SJCRH30 (cell line): ENCODE measurements around the gene PAPPA2. TPM values are rescaled to one million over a fixed set of nuclear protein-coding genes. Genes with fewer than 3 reads are reported as not detected.

Source experiments
- DNase-seq, 2 experiments: peaks; one replicate each; pipeline ENCODE4 v3.0.0-alpha.2; 2015 to 2020
- H3K27ac ChIP-seq: fragments of 250-450 bp; sonication (Bioruptor Pico); 2 replicates; pipeline ENCODE4 v1.5.1; 2020; ENCODE audit warnings: mild to moderate bottlenecking, moderate library complexity
- H3K27me3 ChIP-seq: fragments of 250-450 bp; sonication (Bioruptor Pico); 2 replicates; pipeline ENCODE4 v1.5.1; 2020; ENCODE audit warnings: mild to moderate bottlenecking, moderate library complexity
- H3K36me3 ChIP-seq: fragments of 250-450 bp; sonication (Bioruptor Pico); 2 replicates; pipeline ENCODE4 v1.5.1; 2020; ENCODE audit warnings: mild to moderate bottlenecking, moderate library complexity
- H3K4me1 ChIP-seq: fragments of 250-450 bp; sonication (Bioruptor Pico); 2 replicates; pipeline ENCODE4 v1.5.1; 2020; ENCODE audit warnings: mild to moderate bottlenecking, moderate library complexity
- H3K4me3 ChIP-seq: fragments of 250-450 bp; sonication (Bioruptor Pico); 2 replicates; pipeline ENCODE4 v1.5.1; 2020; ENCODE audit warnings: mild to moderate bottlenecking, moderate library complexity
- H3K9me3 ChIP-seq: fragments of 250-450 bp; sonication (Bioruptor Pico); replicated peaks from 2 replicates; pipeline ENCODE4 v1.5.1; 2020; ENCODE audit warnings: mild to moderate bottlenecking, moderate library complexity
- total RNA-seq: library from RNA; depleted of rRNA; stranded (reverse); fragments of >200 nt; shearing (Covaris generic); gene quantifications from 2 replicates; pipeline ENCODE4 v1.2.3, GENCODE V29; 2014

The PAPPA2 gene
- total RNA-seq, 1 experiment from 2014 or later, result 0.04 TPM

- H3K36me3 ChIP-seq, result no peaks in the 10 kb centered on the region
- no peak for DNase-seq
Measured at GRCh38 chr1:176529395-176530090, 66.6 kb downstream of the PAPPA2 start.

GRCh38 chr1:176531036-176531435, 68.1 kb downstream of the PAPPA2 start:
- Histone ChIP-seq H3K4me3 (no peak overlapping the region), H3K36me3 (no peaks in the 10 kb centered on the region), H3K27me3 (no peaks in the 10 kb centered on the region; the same call in 1 of the 2 replicates), H3K4me1 (no peaks in the 10 kb centered on the region), H3K9me3 (no peaks in the 10 kb centered on the region), H3K27ac (no peak overlapping the region)
- DNase-seq, result no peak

More at GRCh38 chr1:176529395-176530090, 66.6 kb downstream of the PAPPA2 start:
- H3K27ac ChIP-seq, result no peak overlapping the region
- no peaks in the 10 kb centered on the region; the same call in 1 of the 2 replicates for H3K27me3 ChIP-seq
- no peaks in the 10 kb centered on the region for H3K4me1 ChIP-seq
- no peak overlapping the region for H3K4me3 ChIP-seq
- H3K9me3 ChIP-seq, result no peaks in the 10 kb centered on the region

DNA sequence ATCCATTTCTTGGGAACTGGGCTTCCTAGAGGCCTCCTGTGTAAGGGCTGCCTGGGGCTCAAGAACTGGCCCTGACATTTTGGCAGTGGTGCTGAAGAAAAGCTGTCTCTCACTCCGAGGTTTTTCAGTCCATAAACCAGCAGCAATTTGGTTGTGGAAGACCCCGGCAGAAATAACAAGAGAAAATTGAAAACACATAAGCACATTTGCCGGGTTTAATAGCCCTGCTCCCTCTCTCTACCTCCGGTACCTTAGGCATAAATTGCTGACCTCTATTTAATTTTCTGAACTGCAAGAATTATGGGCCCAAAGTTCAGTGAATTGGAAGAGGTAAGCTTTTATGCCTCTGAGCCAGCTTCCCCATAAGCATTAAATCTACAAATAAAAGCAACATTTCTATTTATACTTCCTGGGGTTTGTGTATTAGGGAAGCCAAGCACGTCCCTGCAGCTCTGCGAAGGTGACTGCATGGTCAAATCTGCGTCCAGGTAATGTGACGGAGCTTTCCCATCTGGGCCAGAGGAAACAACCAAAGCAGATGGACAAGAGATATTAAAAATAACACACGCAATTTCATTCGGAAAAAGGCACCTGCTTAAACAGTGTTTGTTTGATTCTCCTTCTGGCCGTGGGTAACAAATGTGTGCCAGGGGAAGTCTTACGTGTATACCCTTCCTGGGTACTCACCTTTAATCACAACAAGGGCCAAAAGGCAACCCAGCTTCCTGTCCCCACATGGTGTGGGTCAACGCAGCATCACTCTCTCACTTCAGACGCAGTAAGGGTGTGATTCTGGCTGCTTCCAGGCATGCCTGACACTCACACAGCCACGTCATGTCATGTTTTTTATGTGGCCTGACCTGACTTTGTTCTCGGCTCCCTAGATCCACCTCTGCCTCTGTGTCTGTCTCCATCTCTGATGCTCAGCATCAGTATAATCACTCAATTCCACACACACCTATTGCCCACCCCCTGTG, 69.2 kb downstream of the PAPPA2 start:
- no peak for DNase-seq

DNA sequence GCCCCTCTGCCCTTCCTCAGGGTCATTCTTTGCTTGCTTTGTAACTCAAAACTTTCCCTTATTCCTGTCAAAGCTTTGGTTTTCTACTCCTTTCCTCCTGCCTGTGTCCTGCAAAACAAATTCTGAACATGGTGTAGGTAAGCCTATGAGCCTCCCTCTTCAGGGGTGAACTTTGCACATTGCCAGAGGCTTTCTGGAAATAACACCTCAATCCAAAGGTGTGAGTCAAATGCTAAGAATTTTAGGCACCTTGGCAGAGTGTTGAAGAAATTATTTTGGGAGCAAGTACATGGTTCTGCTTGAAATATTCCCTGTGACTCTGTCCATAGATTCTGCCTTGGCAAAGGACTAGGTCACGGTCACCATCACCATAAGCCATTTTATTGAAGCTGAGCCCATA, 70.0 kb downstream of the PAPPA2 start:
- Histone ChIP-seq H3K36me3 (no peaks in the 10 kb centered on the region), H3K27ac (no peak overlapping the region), H3K27me3 (no peaks in the 10 kb centered on the region; the same call in 1 of the 2 replicates), H3K4me1 (no peaks in the 10 kb centered on the region), H3K9me3 (no peaks in the 10 kb centered on the region), H3K4me3 (no peak overlapping the region)
- no peak for DNase-seq

More for the DNA sequence above, 69.2 kb downstream of the PAPPA2 start:
- H3K9me3 ChIP-seq, result no peaks in the 10 kb centered on the region
- no peaks in the 10 kb centered on the region; the same call in 1 of the 2 replicates for H3K27me3 ChIP-seq
- H3K4me1 ChIP-seq, result no peaks in the 10 kb centered on the region
- H3K4me3 ChIP-seq, result no peak overlapping the region
- H3K36me3 ChIP-seq, result no peaks in the 10 kb centered on the region
- H3K27ac ChIP-seq, result no peak overlapping the region

DNA sequence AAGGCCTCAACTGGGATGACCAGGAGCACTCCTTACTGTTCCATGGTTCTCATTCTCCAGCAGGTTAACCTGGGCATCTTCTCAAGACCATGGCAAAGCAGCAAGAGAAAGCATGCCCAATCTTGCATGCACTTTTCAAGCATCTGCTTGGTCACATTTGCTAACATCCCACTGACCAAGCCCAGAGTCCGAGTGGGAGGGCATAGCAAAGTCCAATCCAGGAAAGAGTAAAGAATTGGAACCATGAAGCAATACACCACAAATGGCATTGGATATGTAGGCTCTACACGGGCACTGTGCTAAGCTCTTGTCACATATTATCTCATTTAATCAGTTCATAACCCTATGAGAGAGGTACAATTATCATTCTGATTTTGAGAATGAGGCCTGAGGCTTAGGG, 73.6 kb downstream of the PAPPA2 start:
- no peaks in the 10 kb centered on the region for H3K9me3 ChIP-seq
- DNase-seq, result no peak
- no peak overlapping the region for H3K27ac ChIP-seq
- no peak overlapping the region for H3K4me3 ChIP-seq
- no peaks in the 10 kb centered on the region; the same call in 1 of the 2 replicates for H3K27me3 ChIP-seq
- H3K4me1 ChIP-seq, result no peaks in the 10 kb centered on the region
- no peaks in the 10 kb centered on the region for H3K36me3 ChIP-seq

DNA sequence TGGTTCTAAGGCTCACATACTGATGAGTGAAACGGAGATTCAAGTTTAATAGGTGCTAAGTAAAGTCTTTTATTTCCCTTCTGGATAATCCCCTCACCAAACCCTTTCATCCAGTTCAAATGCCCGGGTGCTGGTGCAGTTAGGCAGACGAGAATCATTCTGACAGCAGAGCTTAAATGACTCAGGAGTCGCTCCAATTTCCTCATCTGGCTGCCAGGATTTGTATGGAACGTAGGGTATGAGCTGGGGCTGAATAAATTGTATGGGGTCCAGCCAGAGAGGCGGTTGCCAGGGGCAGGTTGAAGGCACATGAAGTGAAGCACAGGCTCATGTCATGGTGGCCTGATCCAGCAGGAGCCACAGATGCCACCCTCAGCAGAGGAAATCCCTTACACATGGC, 76.0 kb downstream of the PAPPA2 start:
- Histone ChIP-seq H3K27me3 (no peaks in the 10 kb centered on the region), H3K36me3 (no peaks in the 10 kb centered on the region), H3K4me1 (no peaks in the 10 kb centered on the region), H3K9me3 (no peaks in the 10 kb centered on the region), H3K4me3 (no peak overlapping the region), H3K27ac (no peak overlapping the region)
- DNase-seq, result no peak

- no peaks in the 10 kb centered on the region for H3K4me1 ChIP-seq
- H3K36me3 ChIP-seq, result no peaks in the 10 kb centered on the region
- no peak overlapping the region for H3K4me3 ChIP-seq
- H3K27ac ChIP-seq, result no peak overlapping the region
- no peaks in the 10 kb centered on the region for H3K27me3 ChIP-seq
- H3K9me3 ChIP-seq, result no peaks in the 10 kb centered on the region
- DNase-seq, result no peak
Measured at GRCh38 chr1:176540428-176540827, 77.5 kb downstream of the PAPPA2 start.

DNA sequence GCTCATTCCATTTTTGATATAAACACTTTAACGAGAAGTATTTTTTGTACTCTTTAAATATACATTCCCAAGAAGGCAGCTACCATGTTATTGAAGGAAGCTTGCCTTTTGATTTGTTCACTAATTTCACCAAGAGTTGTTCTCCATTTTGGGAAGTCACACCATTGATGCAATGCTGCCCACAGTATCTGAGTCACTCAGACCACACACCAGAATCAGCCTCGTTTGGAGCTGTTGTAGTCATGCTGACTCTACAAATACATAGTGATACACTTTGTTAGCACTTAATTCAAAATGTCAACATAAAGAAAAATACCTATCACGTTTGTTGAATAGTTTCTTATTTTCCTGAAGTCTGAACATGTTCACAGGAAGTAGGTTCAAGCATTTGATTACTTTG, 78.7 kb downstream of the PAPPA2 start:
- Histone ChIP-seq H3K27ac (no peak overlapping the region), H3K4me1 (no peaks in the 10 kb centered on the region), H3K9me3 (no peaks in the 10 kb centered on the region), H3K27me3 (no peaks in the 10 kb centered on the region), H3K36me3 (no peaks in the 10 kb centered on the region), H3K4me3 (no peak overlapping the region)
- DNase-seq, result no peak

- Histone ChIP-seq H3K4me1 (no peaks in the 10 kb centered on the region), H3K27me3 (no peaks in the 10 kb centered on the region), H3K36me3 (no peaks in the 10 kb centered on the region), H3K4me3 (no peak overlapping the region), H3K27ac (no peak overlapping the region), H3K9me3 (no peaks in the 10 kb centered on the region)
- DNase-seq, result no peak
Measured at GRCh38 chr1:176542352-176542751, 79.4 kb downstream of the PAPPA2 start.

GRCh38 chr1:176543360-176544129, 80.6 kb downstream of the PAPPA2 start:
- Histone ChIP-seq H3K27ac (no peak overlapping the region), H3K4me3 (no peak overlapping the region), H3K27me3 (no peaks in the 10 kb centered on the region), H3K9me3 (no peaks in the 10 kb centered on the region), H3K36me3 (no peaks in the 10 kb centered on the region), H3K4me1 (no peaks in the 10 kb centered on the region)
- no peak for DNase-seq

GRCh38 chr1:176545034-176545639, 82.2 kb downstream of the PAPPA2 start:
- H3K36me3 ChIP-seq, result no peaks in the 10 kb centered on the region
- no peak overlapping the region for H3K4me3 ChIP-seq
- H3K27me3 ChIP-seq, result no peaks in the 10 kb centered on the region
- no peak for DNase-seq
- no peaks in the 10 kb centered on the region for H3K4me1 ChIP-seq
- H3K27ac ChIP-seq, result no peak overlapping the region
- H3K9me3 ChIP-seq, result no peaks in the 10 kb centered on the region

- no peak overlapping the region for H3K4me3 ChIP-seq
- H3K36me3 ChIP-seq, result no peaks in the 10 kb centered on the region
- no peaks in the 10 kb centered on the region for H3K9me3 ChIP-seq
- H3K27me3 ChIP-seq, result no peaks in the 10 kb centered on the region
- no peak for DNase-seq
- H3K4me1 ChIP-seq, result no peaks in the 10 kb centered on the region
- no peak overlapping the region for H3K27ac ChIP-seq
Measured at GRCh38 chr1:176546825-176547224, 83.8 kb downstream of the PAPPA2 start.

DNA sequence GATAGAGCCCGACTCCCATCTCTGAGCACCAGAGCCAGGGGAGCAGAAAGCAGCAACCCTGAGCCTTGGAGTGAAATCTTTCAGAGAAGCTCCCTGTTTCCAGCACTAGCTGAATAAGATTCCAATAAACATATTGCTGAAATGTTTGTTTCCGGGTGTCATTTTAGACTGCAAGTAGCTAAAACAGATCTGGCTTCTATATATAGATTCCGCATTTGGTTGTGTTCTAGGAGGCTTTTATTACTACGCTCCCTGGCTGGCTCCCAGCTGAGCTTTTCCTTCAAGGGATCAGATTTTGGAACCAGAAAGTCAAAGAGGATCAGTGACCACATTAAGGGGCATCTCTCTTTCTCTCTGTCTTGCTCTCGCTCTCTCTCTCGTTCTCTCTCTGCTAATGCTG, 88.2 kb downstream of the PAPPA2 start:
- H3K27ac ChIP-seq, result no peak overlapping the region
- no peaks in the 10 kb centered on the region for H3K4me1 ChIP-seq

DNA sequence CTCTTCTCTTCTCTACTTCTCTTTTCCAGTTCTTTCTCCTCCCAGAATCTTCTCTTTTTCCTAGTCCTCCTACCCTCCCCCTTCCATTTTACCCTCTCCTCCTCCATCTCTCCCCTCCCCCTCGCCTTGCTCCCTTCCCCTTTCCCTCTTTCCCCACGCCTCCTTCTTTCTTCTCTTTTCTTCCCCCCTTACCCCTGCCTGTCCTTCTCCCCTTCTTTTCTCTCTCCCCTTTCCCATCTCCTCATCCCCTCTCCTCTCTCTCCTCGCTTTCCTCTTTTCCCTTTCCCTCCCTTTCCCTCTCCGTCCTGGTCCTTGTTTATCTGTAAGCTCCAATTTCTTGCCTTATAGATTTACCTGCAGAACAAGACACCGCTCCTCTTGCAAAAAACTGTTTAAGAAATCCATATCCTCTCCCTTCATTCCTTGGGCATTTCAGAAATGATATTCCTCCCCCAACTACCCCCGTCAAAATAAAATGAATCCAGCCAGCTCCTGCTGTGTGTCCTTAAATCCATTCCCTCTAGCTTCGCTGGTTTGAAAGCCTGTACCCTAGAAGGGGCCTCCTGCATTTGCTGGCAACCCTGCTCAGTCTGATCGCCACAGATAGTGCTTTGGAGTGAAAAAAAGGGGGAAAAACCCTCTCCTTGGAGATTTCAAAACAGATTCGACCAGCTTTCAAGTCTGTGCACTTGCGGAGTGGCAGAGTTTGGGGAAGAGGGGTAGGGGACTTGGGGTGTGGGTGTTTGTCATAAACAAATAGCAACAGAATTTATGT, 89.4 kb downstream of the PAPPA2 start:
- H3K27ac ChIP-seq, result no peak overlapping the region
- no peaks in the 10 kb centered on the region for H3K27me3 ChIP-seq
- H3K9me3 ChIP-seq, result no peaks in the 10 kb centered on the region
- no peaks in the 10 kb centered on the region for H3K4me1 ChIP-seq
- DNase-seq, result no peak
- no peak overlapping the region for H3K4me3 ChIP-seq
- H3K36me3 ChIP-seq, result no peaks in the 10 kb centered on the region

More for the DNA sequence above, 88.2 kb downstream of the PAPPA2 start:
- H3K27me3 ChIP-seq, result no peaks in the 10 kb centered on the region
- no peaks in the 10 kb centered on the region for H3K9me3 ChIP-seq
- no peaks in the 10 kb centered on the region for H3K36me3 ChIP-seq
- no peak overlapping the region for H3K4me3 ChIP-seq
- no peak for DNase-seq
